KMS-11 (cell line): ENCODE measurements around the gene ATP6V1C2.

Experiments used
- H2AFZ ChIP-seq: fragments of 200-600 bp; sonication (generic); 2 replicates; pipeline ENCODE4 v1.6.1; 2016; ENCODE audit warnings: antibody characterized with exemption, mixed run types, low read depth
- H3K27ac ChIP-seq: fragments of 200-600 bp; sonication (generic); 2 replicates; pipeline ENCODE4 v1.6.1; 2016; ENCODE audit warnings: mild to moderate bottlenecking, mixed run types
- H3K27me3 ChIP-seq: fragments of 200-600 bp; sonication (generic); 2 replicates; pipeline ENCODE4 v1.6.1; 2017; ENCODE audit warnings: mild to moderate bottlenecking, low read depth, mixed run types, moderate library complexity; ENCODE audit not compliant: insufficient read depth
- H3K36me3 ChIP-seq: fragments of 200-600 bp; sonication (generic); 2 replicates; pipeline ENCODE4 v1.6.1; 2017; ENCODE audit warnings: mild to moderate bottlenecking, mixed run types; ENCODE audit not compliant: insufficient read depth
- H3K4me1 ChIP-seq: fragments of 200-600 bp; sonication (generic); 2 replicates; pipeline ENCODE4 v1.6.1; 2016; ENCODE audit warnings: mild to moderate bottlenecking, low read depth, mixed run types; ENCODE audit not compliant: poor library complexity, severe bottlenecking
- H3K4me2 ChIP-seq: fragments of 200-600 bp; sonication (generic); 2 replicates; pipeline ENCODE4 v1.7.0; 2016; ENCODE audit warnings: mild to moderate bottlenecking, mixed run types
- H3K4me3 ChIP-seq: fragments of 200-600 bp; sonication (generic); IDR thresholded peaks from 2 replicates; pipeline ENCODE4 v1.6.1; 2017; ENCODE audit warnings: low read depth, low read length, mixed read lengths; ENCODE audit not compliant: insufficient read depth
- H3K79me2 ChIP-seq: fragments of 200-600 bp; sonication (generic); 2 replicates; pipeline ENCODE4 v1.6.1; 2016; ENCODE audit warnings: low read depth, mixed run types; ENCODE audit not compliant: insufficient read depth
- H3K9ac ChIP-seq: fragments of 200-600 bp; sonication (generic); 2 replicates; pipeline ENCODE4 v1.6.1; 2016; ENCODE audit warnings: mild to moderate bottlenecking, mixed run types
- H4K20me1 ChIP-seq: fragments of 200-600 bp; sonication (generic); 2 replicates; pipeline ENCODE4 v1.6.1; 2016; ENCODE audit warnings: mild to moderate bottlenecking, mixed run types; ENCODE audit not compliant: insufficient read depth
- CTCF ChIP-seq: fragments of 200-600 bp; sonication (generic); conservative IDR thresholded peaks from 2 replicates; pipeline ENCODE4 v1.6.1; 2017; ENCODE audit warnings: low read depth, mild to moderate bottlenecking, antibody characterized with exemption, low read length, moderate library complexity, mixed read lengths

Gene ATP6V1C2

GRCh38 chr2:10830641-10831399 is 109.4 kb downstream of the ATP6V1C2 start:
- Histone ChIP-seq H3K27ac (no peak overlapping the region), H3K4me3 (no peak overlapping the region), H3K27me3 (no peaks in the 10 kb centered on the region), H3K9ac (no peak overlapping the region), H4K20me1 (no peaks in the 10 kb centered on the region), H3K4me1 (peaks cover 12% of the 10 kb centered on the region), H3K4me2 (no peak overlapping the region), H3K79me2 (no peaks in the 10 kb centered on the region), H2AFZ (no peak overlapping the region), H3K36me3 (no peaks in the 10 kb centered on the region)
- TF ChIP-seq CTCF = no peak

- no peaks in the 10 kb centered on the region for H3K36me3 ChIP-seq
- no peak overlapping the region for H3K4me3 ChIP-seq
- no peak overlapping the region for H3K9ac ChIP-seq
- no peak for TF ChIP-seq CTCF
- no peaks in the 10 kb centered on the region for H3K27me3 ChIP-seq
- H4K20me1 ChIP-seq = no peaks in the 10 kb centered on the region
- peaks cover 12% of the 10 kb centered on the region for H3K4me1 ChIP-seq
- H3K4me2 ChIP-seq = no peak overlapping the region
- H2AFZ ChIP-seq = peak overlapping the region; percentile 68; the same call in 1 of the 2 replicates
- no peaks in the 10 kb centered on the region for H3K79me2 ChIP-seq
- no peak overlapping the region for H3K27ac ChIP-seq
Observed at GRCh38 chr2:10831400-10831985, 110.1 kb downstream of the ATP6V1C2 start.

GRCh38 chr2:10832203-10832936 is 110.9 kb downstream of the ATP6V1C2 start:
- peak; percentile 96 for TF ChIP-seq CTCF
- Histone ChIP-seq H2AFZ (peak overlapping the region; percentile 68; the same call in 1 of the 2 replicates), H3K9ac (no peak overlapping the region), H3K4me3 (no peak overlapping the region), H3K27me3 (no peaks in the 10 kb centered on the region), H3K36me3 (no peaks in the 10 kb centered on the region), H3K79me2 (no peaks in the 10 kb centered on the region), H3K27ac (no peak overlapping the region), H4K20me1 (no peaks in the 10 kb centered on the region), H3K4me2 (peak overlapping the region; percentile 36; the same call in 1 of the 2 replicates), H3K4me1 (peaks cover 12% of the 10 kb centered on the region)

- Histone ChIP-seq H3K4me3 (no peak overlapping the region), H3K9ac (no peak overlapping the region), H3K36me3 (no peaks in the 10 kb centered on the region), H3K4me1 (peaks cover 12% of the 10 kb centered on the region), H3K4me2 (no peak overlapping the region), H3K79me2 (no peaks in the 10 kb centered on the region), H3K27me3 (no peaks in the 10 kb centered on the region), H3K27ac (no peak overlapping the region), H4K20me1 (no peaks in the 10 kb centered on the region), H2AFZ (no peak overlapping the region; the same call in 1 of the 2 replicates)
- no peak for TF ChIP-seq CTCF
Observed at GRCh38 chr2:10833021-10833420, 111.6 kb downstream of the ATP6V1C2 start.
